AG09309 (cell line): ENCODE measurements around the gene ITSN2.

Source experiments
- DNase-seq: peaks from one replicate; pipeline ENCODE4 v3.0.0-alpha.2; 2010; ENCODE audit warnings: low read depth
- H3K4me3 ChIP-seq: 2 replicates; pipeline ENCODE4 v1.5.1; 2011; ENCODE audit warnings: mild to moderate bottlenecking, low read depth, low read length, moderate library complexity; ENCODE audit not compliant: control insufficient read depth
- CTCF ChIP-seq: IDR thresholded peaks from 2 replicates; pipeline ENCODE4 v1.5.1; 2011; ENCODE audit warnings: mild to moderate bottlenecking, low read depth, low read length, inconsistent platforms; ENCODE audit not compliant: insufficient read depth, control insufficient read depth; ENCODE audit errors: missing control alignments

Gene ITSN2

GRCh38 chr2:24400207-24400907, 40.0 kb upstream of the ITSN2 start:
- no peak overlapping the region for H3K4me3 ChIP-seq
- no peak for TF ChIP-seq CTCF
- no peak for DNase-seq

GRCh38 chr2:24399434-24400206, 39.3 kb upstream of the ITSN2 start:
- no peak for TF ChIP-seq CTCF
- H3K4me3 ChIP-seq, result no peak overlapping the region
- DNase-seq, result no peak

GRCh38 chr2:24394998-24395397, 34.7 kb upstream of the ITSN2 start:
- TF ChIP-seq CTCF, result no peak
- no peak for DNase-seq
- no peak overlapping the region for H3K4me3 ChIP-seq

DNA sequence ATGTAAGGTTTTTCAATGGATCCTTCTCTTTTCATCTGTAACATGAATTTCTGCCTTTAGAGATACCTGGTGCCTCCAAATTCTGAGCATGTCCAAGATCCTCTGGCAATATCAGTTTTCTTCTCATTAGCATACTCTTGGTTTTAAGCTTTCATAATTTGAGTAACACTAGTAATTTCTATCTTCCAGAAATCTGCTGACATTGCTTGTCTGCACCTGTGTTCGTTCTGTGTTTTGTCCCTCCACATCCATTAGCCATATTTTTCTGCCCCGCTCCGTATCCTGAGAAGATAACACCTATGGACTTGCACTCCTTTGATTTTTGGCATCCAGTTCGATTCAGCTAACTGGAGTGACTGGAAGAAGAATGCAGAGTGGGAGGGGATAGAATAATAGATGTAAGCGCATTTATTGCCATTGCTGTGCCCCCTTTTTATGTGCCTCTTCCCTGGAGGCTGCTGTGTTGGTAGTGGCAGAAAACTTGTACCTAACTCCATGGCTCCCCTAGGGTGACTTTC, 32.3 kb upstream of the ITSN2 start:
- no peak for TF ChIP-seq CTCF
- no peak overlapping the region for H3K4me3 ChIP-seq
- no peak for DNase-seq

- no peak overlapping the region for H3K4me3 ChIP-seq
- no peak for TF ChIP-seq CTCF
- no peak for DNase-seq
These were observed 25.0 kb upstream of the ITSN2 start for GRCh38 chr2:24385366-24385765.

- no peak overlapping the region for H3K4me3 ChIP-seq
- DNase-seq, result peak; percentile 17
- peak; percentile 72 for TF ChIP-seq CTCF
These were observed 22.2 kb upstream of the ITSN2 start for GRCh38 chr2:24382363-24383073.
